Measurements from ENCODE around the gene CDK11B.
A peak's percentile ranks its signal among the peaks of the same experiment; 100 is the strongest.
"Not testable (repeated sequence)": the region's sequence is repeated elsewhere in the genome, so short reads cannot be mapped to it uniquely, and the experiment has no call there.

Gene CDK11B

DNA sequence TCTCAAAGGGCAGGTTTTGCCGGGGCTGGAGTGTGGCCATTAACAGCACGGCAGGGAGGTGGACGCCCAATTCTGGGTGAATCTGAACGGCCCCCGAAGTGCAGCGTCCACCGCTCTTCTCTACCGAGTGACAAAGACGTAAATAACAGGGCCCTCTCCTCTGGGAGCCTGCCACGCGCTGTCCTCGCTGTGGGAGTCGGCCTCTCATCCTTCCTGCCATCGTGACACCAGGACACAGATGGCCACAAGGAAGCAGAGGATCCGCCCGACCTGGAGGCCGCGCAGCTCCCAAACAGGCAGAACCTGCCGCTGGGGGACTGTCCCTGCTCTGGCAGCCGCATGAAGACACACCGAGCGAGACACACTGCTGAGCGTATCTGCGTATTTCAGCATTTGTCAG is 12.1 kb upstream of the CDK11B start:
- Histone ChIP-seq H3K9me3 (no peaks in the 10 kb centered on the region), H3K27ac (no peak overlapping the region), H3K36me3 (peaks cover 70% of the 10 kb centered on the region), H3K4me1 (ENCODE audit: control insufficient read depth in 1 of 2, insufficient read depth in 1 of 2, low read depth in 1 of 2, low read length in 1 of 2) (peaks cover 0 to 5% of the 10 kb centered on the region in 2 experiments), H3K4me3 (ENCODE audit: low read depth in 1 of 2, low read length in 1 of 2) (no peak overlapping the region), H3K27me3 (no peaks in the 10 kb centered on the region)
- TF ChIP-seq, protein P1, sequence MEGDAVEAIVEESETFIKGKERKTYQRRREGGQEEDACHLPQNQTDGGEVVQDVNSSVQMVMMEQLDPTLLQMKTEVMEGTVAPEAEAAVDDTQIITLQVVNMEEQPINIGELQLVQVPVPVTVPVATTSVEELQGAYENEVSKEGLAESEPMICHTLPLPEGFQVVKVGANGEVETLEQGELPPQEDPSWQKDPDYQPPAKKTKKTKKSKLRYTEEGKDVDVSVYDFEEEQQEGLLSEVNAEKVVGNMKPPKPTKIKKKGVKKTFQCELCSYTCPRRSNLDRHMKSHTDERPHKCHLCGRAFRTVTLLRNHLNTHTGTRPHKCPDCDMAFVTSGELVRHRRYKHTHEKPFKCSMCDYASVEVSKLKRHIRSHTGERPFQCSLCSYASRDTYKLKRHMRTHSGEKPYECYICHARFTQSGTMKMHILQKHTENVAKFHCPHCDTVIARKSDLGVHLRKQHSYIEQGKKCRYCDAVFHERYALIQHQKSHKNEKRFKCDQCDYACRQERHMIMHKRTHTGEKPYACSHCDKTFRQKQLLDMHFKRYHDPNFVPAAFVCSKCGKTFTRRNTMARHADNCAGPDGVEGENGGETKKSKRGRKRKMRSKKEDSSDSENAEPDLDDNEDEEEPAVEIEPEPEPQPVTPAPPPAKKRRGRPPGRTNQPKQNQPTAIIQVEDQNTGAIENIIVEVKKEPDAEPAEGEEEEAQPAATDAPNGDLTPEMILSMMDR (IDR thresholded peaks at IDR 0.05) = no peak

DNA sequence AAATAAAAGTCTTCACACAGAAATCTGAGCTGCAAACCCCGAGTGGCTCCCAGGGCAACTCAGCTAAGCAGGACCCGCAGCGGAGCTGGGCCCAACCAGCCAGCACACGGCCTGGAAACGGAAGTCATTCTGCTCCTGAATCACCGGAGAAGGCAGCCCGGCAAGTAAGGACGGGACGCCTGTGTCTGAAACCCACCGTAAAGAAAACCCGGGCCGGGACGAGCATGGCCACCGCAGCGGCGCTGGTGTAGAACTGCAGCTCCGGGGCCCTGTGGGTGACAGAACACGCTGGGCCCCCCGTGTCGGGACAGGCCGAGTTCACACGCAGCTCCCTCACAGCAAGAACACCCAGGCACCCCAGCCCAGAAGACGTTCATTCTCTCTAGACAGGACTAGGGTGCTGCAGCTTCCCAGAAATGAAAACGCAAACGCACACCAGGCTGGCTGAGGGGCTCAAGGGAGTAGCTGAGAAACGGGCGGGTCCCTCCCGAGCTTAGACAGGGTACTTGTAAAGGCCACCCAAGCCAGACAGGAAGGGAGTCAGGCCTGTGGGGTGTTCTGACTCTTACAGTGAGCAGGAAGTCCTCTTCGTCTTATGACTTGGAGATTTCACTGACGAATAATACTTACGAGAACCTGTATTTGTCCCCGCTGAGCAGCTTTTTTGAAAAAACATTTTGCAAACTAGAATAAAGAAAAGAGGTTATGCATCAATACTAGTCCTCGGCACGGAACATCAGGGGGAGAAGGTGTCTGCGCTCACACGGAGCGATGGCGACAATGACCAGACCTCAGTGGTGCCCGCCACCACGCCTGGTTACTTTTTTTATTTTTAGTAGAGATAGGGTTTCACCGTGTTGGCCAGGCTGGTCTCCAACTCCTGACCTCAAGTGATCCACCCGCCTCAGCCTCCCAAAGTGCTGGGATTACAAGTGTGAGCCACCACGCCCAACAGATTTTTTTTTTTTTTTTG is 10.9 kb upstream of the CDK11B start:
- peaks cover 0 to 5% of the 10 kb centered on the region in 2 experiments for H3K4me1 ChIP-seq (ENCODE audit: control insufficient read depth in 1 of 2, insufficient read depth in 1 of 2, low read depth in 1 of 2, low read length in 1 of 2)
- H3K9me3 ChIP-seq = no peaks in the 10 kb centered on the region
- TF ChIP-seq, protein P1 (IDR thresholded peaks at IDR 0.05) = no peak
- no peaks in the 10 kb centered on the region for H3K27me3 ChIP-seq
- no peak overlapping the region for H3K4me3 ChIP-seq (ENCODE audit: low read depth in 1 of 2, low read length in 1 of 2)
- no peak overlapping the region for H3K27ac ChIP-seq
- peaks cover 76% of the 10 kb centered on the region for H3K36me3 ChIP-seq

DNA sequence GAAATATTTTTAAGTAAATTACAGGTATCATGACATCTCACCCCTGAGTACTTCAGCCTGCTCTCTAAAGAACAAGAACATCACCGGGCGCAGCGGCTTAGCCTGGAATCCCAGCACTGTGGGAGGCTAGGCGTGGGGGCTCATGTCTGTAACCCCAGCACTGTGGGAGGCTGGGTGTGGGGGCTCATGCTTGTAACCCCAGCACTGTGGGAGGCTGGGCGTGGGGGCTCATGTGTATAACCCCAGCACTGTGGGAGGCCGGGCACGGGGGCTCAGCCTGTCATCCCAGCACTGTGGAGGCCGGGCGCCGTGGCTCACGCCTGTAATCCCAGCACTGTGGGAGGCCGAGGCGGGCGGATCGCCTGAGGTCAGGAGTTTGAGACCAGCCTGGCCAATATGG is 7.7 kb upstream of the CDK11B start:
- no peak overlapping the region for H3K4me3 ChIP-seq (ENCODE audit: low read depth in 1 of 2, low read length in 1 of 2)
- H3K27ac ChIP-seq = no peak overlapping the region
- TF ChIP-seq, protein P1 (IDR thresholded peaks at IDR 0.05) = no peak
- H3K36me3 ChIP-seq = peaks cover 65% of the 10 kb centered on the region
- peaks cover 11 to 16% of the 10 kb centered on the region in 2 experiments for H3K4me1 ChIP-seq (ENCODE audit: control insufficient read depth in 1 of 2, insufficient read depth in 1 of 2, low read depth in 1 of 2, low read length in 1 of 2)
- no peaks in the 10 kb centered on the region for H3K9me3 ChIP-seq
- H3K27me3 ChIP-seq = no peaks in the 10 kb centered on the region

DNA sequence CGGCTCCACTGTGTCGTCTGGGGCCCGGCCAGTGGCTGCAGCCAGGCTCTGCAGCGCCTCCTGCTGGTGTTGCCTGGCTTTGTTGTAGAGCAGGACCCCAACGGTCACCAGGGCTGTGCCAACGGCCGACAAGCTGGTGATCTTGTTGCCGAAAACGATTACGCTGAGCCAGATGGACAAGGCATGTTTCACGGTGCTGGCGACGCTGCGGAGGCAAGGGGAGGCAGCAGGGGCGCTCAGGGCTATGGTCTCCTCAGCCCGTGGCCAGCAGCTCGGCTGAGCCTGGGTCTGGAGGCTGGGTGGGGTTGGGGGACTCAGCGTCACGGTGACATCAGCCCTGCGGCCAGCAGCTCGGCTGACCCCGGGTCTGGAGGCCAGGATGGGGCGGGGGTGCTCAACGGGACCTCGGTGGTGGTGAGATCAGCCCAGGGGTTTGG is 7.0 kb upstream of the CDK11B start:
- no peak overlapping the region for H3K4me3 ChIP-seq (ENCODE audit: low read depth in 1 of 2, low read length in 1 of 2)
- H3K27ac ChIP-seq = no peak overlapping the region
- peaks cover 58% of the 10 kb centered on the region for H3K36me3 ChIP-seq
- TF ChIP-seq, protein P1 (IDR thresholded peaks at IDR 0.05) = peak; percentile 44
- H3K27me3 ChIP-seq = no peaks in the 10 kb centered on the region
- peaks cover 11 to 16% of the 10 kb centered on the region in 2 experiments for H3K4me1 ChIP-seq (ENCODE audit: control insufficient read depth in 1 of 2, insufficient read depth in 1 of 2, low read depth in 1 of 2, low read length in 1 of 2)
- H3K9me3 ChIP-seq = no peaks in the 10 kb centered on the region

DNA sequence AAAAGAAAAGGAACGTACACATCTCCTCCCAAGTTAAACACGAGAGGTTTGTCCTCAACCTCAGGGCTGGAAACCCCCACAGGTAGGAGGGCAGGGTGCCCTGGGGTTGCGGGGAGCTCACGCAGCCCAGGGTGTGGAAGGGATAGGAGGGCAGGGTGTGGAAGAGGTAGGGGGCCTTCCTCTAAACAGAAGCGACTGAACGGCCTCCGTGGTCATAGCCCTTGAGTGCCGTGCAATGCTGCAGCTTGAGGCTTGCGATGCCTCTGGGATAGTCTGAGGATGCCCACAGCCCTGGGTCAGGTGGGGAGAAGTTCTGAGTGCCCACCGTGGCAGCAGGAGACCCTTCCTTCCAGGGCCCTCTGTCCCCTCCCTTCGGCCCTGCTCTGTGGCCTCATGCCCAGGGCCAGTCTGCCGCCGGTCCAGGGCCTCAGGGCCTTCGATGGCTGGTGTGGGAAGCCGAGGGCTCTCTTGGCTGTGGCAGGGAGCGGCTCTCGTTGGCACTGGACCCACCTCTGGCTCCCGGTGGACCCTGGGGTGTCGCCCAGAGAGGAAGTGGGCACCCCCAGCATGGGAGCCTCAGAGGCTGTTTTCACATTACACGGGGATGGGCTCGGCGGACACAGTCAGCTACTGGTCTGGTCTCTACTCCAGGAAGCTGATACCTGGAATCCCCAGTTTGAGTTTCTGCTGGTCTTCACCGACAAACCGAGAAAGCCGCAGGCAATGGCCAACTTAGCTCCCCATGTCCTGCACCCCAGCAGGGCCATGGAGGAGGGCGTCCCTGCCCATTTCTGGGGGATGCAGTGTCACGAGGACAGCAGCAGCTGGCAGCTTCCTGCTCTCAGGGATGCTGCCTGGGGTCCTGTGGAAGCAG is 6.4 kb upstream of the CDK11B start:
- Histone ChIP-seq H3K9me3 (no peaks in the 10 kb centered on the region), H3K27me3 (no peaks in the 10 kb centered on the region), H3K4me3 (ENCODE audit: low read depth in 1 of 2, low read length in 1 of 2) (no peak overlapping the region), H3K27ac (no peak overlapping the region), H3K4me1 (ENCODE audit: control insufficient read depth in 1 of 2, insufficient read depth in 1 of 2, low read depth in 1 of 2, low read length in 1 of 2) (peaks cover 11 to 16% of the 10 kb centered on the region in 2 experiments), H3K36me3 (peaks cover 52% of the 10 kb centered on the region)
- TF ChIP-seq, protein P1 (IDR thresholded peaks at IDR 0.05) = no peak

DNA sequence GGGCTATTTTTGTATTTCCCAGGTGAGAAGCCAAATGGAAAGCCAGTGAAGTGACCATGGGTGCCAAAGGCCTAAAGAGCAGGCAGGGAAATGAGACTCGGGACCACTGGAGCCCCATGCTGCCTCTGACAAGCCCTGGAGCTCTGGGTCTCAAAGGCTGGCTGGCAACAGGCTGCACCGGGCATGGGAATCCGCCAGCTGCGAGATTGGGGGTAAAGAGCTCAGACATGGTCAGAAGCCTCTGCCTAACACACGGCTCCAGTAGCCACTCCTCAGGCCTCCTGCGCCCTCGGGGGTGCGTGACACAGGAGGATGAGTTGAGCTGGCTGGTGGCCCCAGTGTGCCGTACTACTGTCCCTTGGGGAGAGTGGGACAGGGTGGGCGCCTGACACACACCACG is 5.5 kb upstream of the CDK11B start:
- peaks cover 43% of the 10 kb centered on the region for H3K36me3 ChIP-seq

DNA sequence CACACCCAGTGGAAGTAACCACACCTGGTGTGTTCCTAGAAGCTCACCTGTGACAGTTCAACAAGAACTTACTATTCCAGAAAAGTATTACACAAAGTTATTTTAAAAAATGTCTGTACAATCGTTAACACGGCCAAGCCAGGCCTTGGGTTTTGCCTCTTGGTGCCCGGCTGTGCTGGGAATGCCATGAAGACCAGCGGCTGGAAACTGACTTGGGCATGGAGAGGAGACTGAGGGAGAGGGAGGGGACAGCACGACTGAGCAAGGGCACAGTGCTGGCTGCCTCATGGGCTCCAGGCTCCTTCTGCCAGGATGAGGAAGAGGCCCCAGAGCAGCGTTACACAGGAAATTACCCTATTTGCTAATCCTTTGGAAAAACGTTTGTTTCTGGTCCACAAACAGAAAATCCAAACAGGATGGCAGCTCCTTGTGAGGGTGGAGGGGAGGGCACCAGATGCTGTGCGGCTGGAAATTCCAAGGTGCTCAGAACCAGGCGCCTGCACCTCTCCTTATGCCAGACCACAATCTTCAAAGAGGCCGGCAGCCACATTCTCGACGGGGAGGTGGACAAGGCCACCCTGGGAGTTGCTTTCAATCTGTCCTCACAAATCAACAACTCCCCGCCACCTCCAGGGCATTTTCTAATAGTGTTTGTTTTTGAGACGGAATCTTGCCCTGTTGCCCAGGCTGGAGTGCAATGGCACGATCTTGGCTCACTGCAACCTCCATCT is 4.2 kb upstream of the CDK11B start:
- Histone ChIP-seq H3K27ac (peak overlapping the region; percentile 55), H3K4me1 (ENCODE audit: control insufficient read depth in 1 of 2, insufficient read depth in 1 of 2, low read depth in 1 of 2, low read length in 1 of 2) (peaks cover 11 to 21% of the 10 kb centered on the region in 2 experiments), H3K36me3 (peaks cover 31% of the 10 kb centered on the region)
- H3K27me3 ChIP-seq; H3K4me3 ChIP-seq (ENCODE audit: low read depth in 1 of 2, low read length in 1 of 2); H3K9me3 ChIP-seq: not testable (repeated sequence)

More for the DNA sequence above, 5.5 kb upstream of the CDK11B start:
- not testable (repeated sequence) for H3K9me3 ChIP-seq; H3K27me3 ChIP-seq; H3K27ac ChIP-seq; H3K4me3 ChIP-seq (ENCODE audit: low read depth in 1 of 2, low read length in 1 of 2)
- H3K4me1 ChIP-seq (ENCODE audit: control insufficient read depth in 1 of 2, insufficient read depth in 1 of 2, low read depth in 1 of 2, low read length in 1 of 2) = peaks cover 11 to 19% of the 10 kb centered on the region in 2 experiments

Data from neutrophil (primary cell).